ENCODE data around the gene SRCAP. TPM values are rescaled to one million over a fixed set of nuclear protein-coding genes. Genes with fewer than 3 reads are reported as not detected.

SRCAP gene
- total and polyA plus RNA-seq, 8 donors: 7.5 to 39.6 (median 27.4) TPM

GRCh38 chr16:30784215-30784614 lies 85.2 kb downstream of the SRCAP start:
- intact Hi-C loops (cut with DNase I): no loop called here
- Histone ChIP-seq H3K27me3 (no peaks in the 10 kb centered on the region), H3K9me3 (no peaks in the 10 kb centered on the region), H3K36me3 (peaks cover 0 to 14% (median 6%) of the 10 kb centered on the region in 3 donors), H3K27ac (no peak overlapping the region), H3K4me1 (peaks cover 0 to 6% (median 0%) of the 10 kb centered on the region in 3 donors), H3K4me3 (no peak overlapping the region)
- no peak for ATAC-seq
- DNase-seq: no peak
- TF ChIP-seq CTCF (IDR thresholded peaks at IDR 0.05): no peak
- WGBS, 2 donors: 83% methylated on average over 18 of the region's 18 CpGs
- FAIRE-seq: no peak

- no peak for FAIRE-seq
- H3K9me3 ChIP-seq: no peaks in the 10 kb centered on the region
- peaks cover 0 to 6% (median 0%) of the 10 kb centered on the region in 3 donors for H3K4me1 ChIP-seq
- H3K27ac ChIP-seq: no peak overlapping the region
- TF ChIP-seq CTCF (IDR thresholded peaks at IDR 0.05): no peak
- no peaks in the 10 kb centered on the region for H3K27me3 ChIP-seq
- peaks cover 0 to 14% (median 6%) of the 10 kb centered on the region in 3 donors for H3K36me3 ChIP-seq
- WGBS, 2 donors: 68 to 69% methylated on average over 7 of the region's 7 CpGs
- no peak for ATAC-seq
- H3K4me3 ChIP-seq: peak overlapping the region in 1 of 4 donors; percentile 97
- DNase-seq: no peak
- intact Hi-C loops (cut with DNase I): no loop called here
Measured at GRCh38 chr16:30785126-30786106, 86.4 kb downstream of the SRCAP start.

GRCh38 chr16:30786115-30786935 lies 87.4 kb downstream of the SRCAP start:
- Histone ChIP-seq H3K27ac (peak overlapping the region; percentile 60 to 74 (median 70)), H3K27me3 (no peaks in the 10 kb centered on the region), H3K4me1 (peaks cover 0 to 6% (median 0%) of the 10 kb centered on the region in 3 donors), H3K9me3 (no peaks in the 10 kb centered on the region), H3K36me3 (peaks cover 0 to 14% (median 6%) of the 10 kb centered on the region in 3 donors), H3K4me3 (peak overlapping the region; percentile 89 to 97 (median 94))
- DNase-seq: peak in 3 of 6 donors; percentile 27 to 81 (median 51)
- ATAC-seq: peak; percentile 29 to 68 (median 59)
- FAIRE-seq: no peak
- WGBS, 2 donors: 6 to 8% methylated on average over 39 to 57 of the region's 57 CpGs
- TF ChIP-seq CTCF (IDR thresholded peaks at IDR 0.05): no peak
- intact Hi-C loops (cut with DNase I): no loop called here

- Histone ChIP-seq H3K4me3 (peak within 1 kb of the TSS; percentile 89 to 97 (median 94)), H3K27ac (peak within 1 kb of the TSS; percentile 60 to 74 (median 70)), H3K27me3 (no peaks in the 10 kb centered on the region), H3K36me3 (peaks cover 0 to 9% (median 6%) of the 10 kb centered on the region in 3 donors), H3K9me3 (no peaks in the 10 kb centered on the region), H3K4me1 (peaks cover 0 to 6% (median 0%) of the 10 kb centered on the region in 3 donors)
- intact Hi-C loops (cut with DNase I): no loop called here
- FAIRE-seq (no peak), DNase-seq (peak; percentile 69 to 89 (median 71)), ATAC-seq (peak; percentile 87 to 94 (median 91))
- no peak for TF ChIP-seq CTCF (IDR thresholded peaks at IDR 0.05)
- WGBS, 2 donors: 0 to 1% methylated on average over 35 to 37 of the region's 37 CpGs
Measured at GRCh38 chr16:30786936-30787612, 88.1 kb downstream of the SRCAP start, which contains the start of gene ZNF629. ZNF629 (minus strand) TSS chr16:30787205; CDS start chr16:30784482, 2,723 bp downstream.

Measured in pancreas (tissue), 10 donors.